Gastroesophageal sphincter (tissue), 4 donors: ENCODE measurements around the gene STAG3. TPM values are rescaled to one million over a fixed set of nuclear protein-coding genes. Genes with fewer than 3 reads are reported as not detected.
A peak's percentile ranks its signal among the peaks of the same experiment; 100 is the strongest.
"Not testable (repeated sequence)": the region's sequence is repeated elsewhere in the genome, so short reads cannot be mapped to it uniquely, and the experiment has no call there.

Experiments used
- ATAC-seq: fragments of 150-250 bp; one replicate; pipeline ENCODE4 v1.9.1; 2016; ENCODE audit warnings: mild to moderate bottlenecking, moderate library complexity
- H3K27ac ChIP-seq, 4 donors: fragments of 200-600 bp; sonication (generic) in 3 of 4; 1 replicate in 3 of 4; 2 replicates in 1 of 4; pipeline ENCODE4 v1.5.1; 2016 to 2019
- H3K27me3 ChIP-seq: fragments of 200-600 bp; sonication (generic); one replicate; pipeline ENCODE4 v1.5.1; 2019
- H3K36me3 ChIP-seq, 2 donors: fragments of 200-600 bp; sonication (generic); one replicate each; pipeline ENCODE4 v1.5.1; 2019; ENCODE audit warnings: control low read depth in 1 of 2
- H3K4me1 ChIP-seq, 3 donors: fragments of 200-600 bp; sonication (generic); 1 replicate in 2 of 3; 2 replicates in 1 of 3; pipeline ENCODE4 v1.5.1; 2016 to 2019; ENCODE audit warnings: control low read depth in 2 of 3
- H3K4me3 ChIP-seq, 2 donors: fragments of 200-600 bp; sonication (generic); one replicate each; pipeline ENCODE4 v1.5.1; 2019; ENCODE audit warnings: mild to moderate bottlenecking in 1 of 2, moderate library complexity in 1 of 2
- H3K9me3 ChIP-seq, 3 donors: fragments of 200-600 bp; sonication (generic); one replicate each; pipeline ENCODE4 v1.5.1; 2017 to 2019; ENCODE audit warnings: control low read depth in 2 of 3
- CTCF ChIP-seq, 4 experiments: fragments of 200-600 bp in 2 of 4; fragments of 450-650 bp in 2 of 4; sonication (generic) in 1 of 4; IDR thresholded peaks; one replicate each; pipeline ENCODE4 v1.5.1; 2017 to 2019; ENCODE audit warnings: antibody characterized with exemption in 4 of 4, mild to moderate bottlenecking in 2 of 4, moderate library complexity in 2 of 4
- EP300 ChIP-seq: sonication (generic); formaldehyde crosslinking; IDR thresholded peaks from one replicate; pipeline ENCODE4 v1.6.1; 2017; ENCODE audit warnings: antibody characterized with exemption, mild to moderate bottlenecking
- POLR2A ChIP-seq, 2 donors: fragments of 450-650 bp; IDR thresholded peaks; one replicate each; pipeline ENCODE4 v1.6.1; 2017; ENCODE audit warnings: antibody characterized with exemption in 2 of 2, mild to moderate bottlenecking in 2 of 2, moderate library complexity in 1 of 2
- POLR2AphosphoS5 ChIP-seq: sonication (generic); formaldehyde crosslinking; IDR thresholded peaks from one replicate; pipeline ENCODE4 v1.6.1; 2017; ENCODE audit warnings: antibody characterized with exemption
- WGBS, 2 donors: methylation state at CpG; one replicate each; pipeline ENCODE4 v1.1.5; 2018; ENCODE audit warnings: low coverage in 1 of 2; 5-methylcytosine and 5-hydroxymethylcytosine counted together
- total RNA-seq, 4 donors: library from RNA; depleted of rRNA; stranded (reverse); fragments of >200 nt; gene quantifications; one replicate each; pipeline ENCODE4 v1.1.0, GENCODE V29; 2016

The STAG3 gene
- total RNA-seq, 4 donors from 2014 or later, result 0.47 TPM; not detected in 3

- H3K27me3 ChIP-seq, result no peaks in the 10 kb centered on the region
- H3K36me3 ChIP-seq, result no peaks in the 10 kb centered on the region
- 80 to 100% methylated on average over 2 to 3 of the region's 5 CpGs for WGBS, 2 donors
- no peak overlapping the region for H3K27ac ChIP-seq
- no peak for ATAC-seq
- TF ChIP-seq POLR2A (IDR thresholded peaks at IDR 0.05), result no peak
- H3K4me1 ChIP-seq, result peaks cover 0 to 13% (median 2%) of the 10 kb centered on the region in 3 donors
- no peak overlapping the region for H3K4me3 ChIP-seq
- H3K9me3 ChIP-seq, result no peaks in the 10 kb centered on the region
Measured at GRCh38 chr7:100212631-100213286, 35.0 kb downstream of the STAG3 start.

GRCh38 chr7:100213672-100214071 is 36.0 kb downstream of the STAG3 start:
- no peak for ATAC-seq
- no peak overlapping the region for H3K27ac ChIP-seq
- no peak for TF ChIP-seq POLR2AphosphoS5
- WGBS, 2 donors, result 29% methylated on average over 1 of the region's 6 CpGs; no CpG with 5 or more reads in 1 of the 2 donors
- H3K4me1 ChIP-seq, result peaks cover 0 to 13% (median 2%) of the 10 kb centered on the region in 3 donors
- H3K9me3 ChIP-seq, result no peaks in the 10 kb centered on the region
- H3K36me3 ChIP-seq, result no peaks in the 10 kb centered on the region
- no peaks in the 10 kb centered on the region for H3K27me3 ChIP-seq
- no peak overlapping the region for H3K4me3 ChIP-seq

GRCh38 chr7:100214356-100214755 is 36.6 kb downstream of the STAG3 start:
- not testable (repeated sequence) for ATAC-seq, H3K36me3 ChIP-seq, H3K27ac ChIP-seq, H3K4me3 ChIP-seq, H3K27me3 ChIP-seq, H3K9me3 ChIP-seq
- 80 to 87% methylated on average over 4 to 5 of the region's 5 CpGs for WGBS, 2 donors
- peaks cover 0 to 13% (median 2%) of the 10 kb centered on the region in 3 donors for H3K4me1 ChIP-seq

- TF ChIP-seq POLR2AphosphoS5 (no peak), CTCF (IDR thresholded peaks at IDR 0.05) (no peak), POLR2A (IDR thresholded peaks at IDR 0.05) (no peak), EP300 (no peak)
- 35 to 52% methylated on average over 2 of the region's 6 CpGs for WGBS, 2 donors
Measured at GRCh38 chr7:100215895-100216294, 38.2 kb downstream of the STAG3 start.

GRCh38 chr7:100217934-100218333 is 40.2 kb downstream of the STAG3 start:
- H3K27ac ChIP-seq, H3K4me3 ChIP-seq, H3K27me3 ChIP-seq, ATAC-seq, H3K9me3 ChIP-seq: not testable (repeated sequence)
- peak in 3 of 4 experiments; percentile 33 to 63 (median 39) for TF ChIP-seq CTCF (IDR thresholded peaks at IDR 0.05)
- WGBS, 2 donors, result 0 to 11% methylated on average over 1 of the region's 5 CpGs
- peaks cover 0 to 13% (median 2%) of the 10 kb centered on the region in 3 donors for H3K4me1 ChIP-seq
- peaks cover 0 to 31% of the 10 kb centered on the region in 2 donors for H3K36me3 ChIP-seq

More at GRCh38 chr7:100215895-100216294, 38.2 kb downstream of the STAG3 start:
- peaks cover 0 to 10% of the 10 kb centered on the region in 2 donors for H3K36me3 ChIP-seq
- H3K4me1 ChIP-seq, result peaks cover 0 to 13% (median 2%) of the 10 kb centered on the region in 3 donors
- peak; percentile 62 for ATAC-seq
- no peak overlapping the region for H3K27ac ChIP-seq
- no peaks in the 10 kb centered on the region for H3K27me3 ChIP-seq
- H3K4me3 ChIP-seq, result no peak overlapping the region
- no peaks in the 10 kb centered on the region for H3K9me3 ChIP-seq

- Histone ChIP-seq H3K4me1 (peaks cover 0 to 13% (median 2%) of the 10 kb centered on the region in 3 donors), H3K9me3 (no peaks in the 10 kb centered on the region), H3K27me3 (no peaks in the 10 kb centered on the region), H3K36me3 (peaks cover 0 to 43% of the 10 kb centered on the region in 2 donors), H3K27ac (no peak overlapping the region), H3K4me3 (no peak overlapping the region)
- TF ChIP-seq EP300 (no peak), POLR2AphosphoS5 (no peak), CTCF (IDR thresholded peaks at IDR 0.05) (no peak), POLR2A (IDR thresholded peaks at IDR 0.05) (no peak)
- ATAC-seq, result no peak
- 75% methylated on average over 6 of the region's 10 CpGs; no CpG with 5 or more reads in 1 of the 2 donors for WGBS, 2 donors
Measured at GRCh38 chr7:100219271-100219737, 41.6 kb downstream of the STAG3 start.

- WGBS, 2 donors, result 95% methylated on average over 4 of the region's 27 CpGs; no CpG with 5 or more reads in 1 of the 2 donors
- not testable (repeated sequence) for ATAC-seq, H3K9me3 ChIP-seq, H3K27me3 ChIP-seq
- Histone ChIP-seq H3K4me1 (peaks cover 0 to 13% (median 2%) of the 10 kb centered on the region in 3 donors), H3K36me3 (peaks cover 0 to 46% of the 10 kb centered on the region in 2 donors), H3K27ac (peak within 1 kb of the TSS in 1 of 4 donors; percentile 33), H3K4me3 (peak within 1 kb of the TSS in 1 of 2 donors; percentile 14)
Measured at GRCh38 chr7:100219801-100220585, 42.3 kb downstream of the STAG3 start, which contains the start of gene PVRIG. PVRIG (plus strand) TSS chr7:100219949; CDS start chr7:100219971, 22 bp downstream.
